Prostate gland (tissue), 2 donors: Measurements from ENCODE around the gene TAL2. TPM values are rescaled to one million over a fixed set of nuclear protein-coding genes. Genes with fewer than 3 reads are reported as not detected.

Experiments used
- DNase-seq: peaks from one replicate; pipeline ENCODE4 v3.0.0-alpha.2; 2019; ENCODE audit warnings: low spot score
- H3K27ac ChIP-seq, 2 donors: fragments of 200-600 bp; sonication (generic); 2 replicates each; pipeline ENCODE4 v1.5.1; 2017 to 2019
- H3K27me3 ChIP-seq: fragments of 200-600 bp; sonication (generic); replicated peaks from 2 replicates; pipeline ENCODE4 v1.5.1; 2019; ENCODE audit not compliant: insufficient read depth
- H3K36me3 ChIP-seq, 2 donors: fragments of 200-600 bp; sonication (generic); 1 replicate in 1 of 2; 2 replicates in 1 of 2; pipeline versions ENCODE4 v1.5.1 to v1.8.1; 2017 to 2019
- H3K4me1 ChIP-seq: fragments of 200-600 bp; sonication (generic); replicated peaks from 2 replicates; pipeline ENCODE4 v1.5.1; 2019
- H3K4me3 ChIP-seq, 2 donors: fragments of 200-600 bp; sonication (generic); 2 replicates each; pipeline ENCODE4 v1.5.1; 2017 to 2019
- H3K9me3 ChIP-seq: fragments of 200-600 bp; sonication (generic); 2 replicates; pipeline ENCODE4 v1.5.1; 2017
- CTCF ChIP-seq, 4 experiments: fragments of 200-600 bp in 2 of 4; fragments of 450-650 bp in 2 of 4; sonication (generic) in 2 of 4; IDR thresholded peaks; 1 replicate in 3 of 4; 2 replicates in 1 of 4; pipeline ENCODE4 v1.5.1; 2016 to 2019; ENCODE audit warnings: antibody characterized with exemption in 4 of 4, mild to moderate bottlenecking in 2 of 4, moderate library complexity in 2 of 4
- POLR2A ChIP-seq: fragments of 450-650 bp; IDR thresholded peaks from one replicate; pipeline ENCODE4 v1.6.1; 2016; ENCODE audit warnings: antibody characterized with exemption, mild to moderate bottlenecking
- POLR2AphosphoS5 ChIP-seq: sonication (generic); formaldehyde crosslinking; IDR thresholded peaks from one replicate; pipeline ENCODE4 v1.6.1; 2017; ENCODE audit warnings: antibody characterized with exemption
- WGBS: methylation state at CpG from one replicate; pipeline ENCODE4 v1.1.5; 2018; 5-methylcytosine and 5-hydroxymethylcytosine counted together
- intact Hi-C: fragments of 100-400 bp; cut with DNase I; formaldehyde crosslinking; loops from one replicate; pipeline ENCODE4 v1.14.2; 2022
- total RNA-seq, 2 donors: library from RNA; depleted of rRNA; stranded (reverse); fragments of >200 nt; gene quantifications; one replicate each; pipeline ENCODE4 v1.1.0, GENCODE V29; 2016

Gene TAL2
- total RNA-seq, 2 donors from 2014 or later: not detected

GRCh38 chr9:105686936-105687335, 24.7 kb downstream of the TAL2 start:
- Histone ChIP-seq H3K27ac (no peak overlapping the region), H3K9me3 (no peaks in the 10 kb centered on the region), H3K4me1 (no peaks in the 10 kb centered on the region), H3K36me3 (no peaks in the 10 kb centered on the region), H3K27me3 (no peaks in the 10 kb centered on the region), H3K4me3 (no peak overlapping the region)
- TF ChIP-seq POLR2A (no peak), POLR2AphosphoS5 (no peak), CTCF (IDR thresholded peaks at IDR 0.05) (no peak)
- 92% methylated on average over 4 of the region's 4 CpGs for WGBS
- no peak for DNase-seq
- intact Hi-C loops: no loop called here

- WGBS: 53% methylated on average over 2 of the region's 2 CpGs
- Histone ChIP-seq H3K27me3 (no peaks in the 10 kb centered on the region), H3K4me3 (no peak overlapping the region), H3K27ac (no peak overlapping the region), H3K9me3 (no peaks in the 10 kb centered on the region), H3K4me1 (no peaks in the 10 kb centered on the region), H3K36me3 (no peaks in the 10 kb centered on the region)
- intact Hi-C loops: no loop called here
- TF ChIP-seq CTCF (IDR thresholded peaks at IDR 0.05) (peak in 2 of 4 experiments; percentile 20 to 26), POLR2AphosphoS5 (no peak)
- DNase-seq: no peak
Measured at GRCh38 chr9:105690742-105691141, 28.5 kb downstream of the TAL2 start.

- H3K4me1 ChIP-seq: no peaks in the 10 kb centered on the region
- no peaks in the 10 kb centered on the region for H3K27me3 ChIP-seq
- intact Hi-C loops: no loop called here
- no peak overlapping the region for H3K27ac ChIP-seq
- H3K4me3 ChIP-seq: peak overlapping the region; percentile 70 to 81
- no peaks in the 10 kb centered on the region for H3K36me3 ChIP-seq
- 5% methylated on average over 15 of the region's 15 CpGs for WGBS
- no peaks in the 10 kb centered on the region for H3K9me3 ChIP-seq
- TF ChIP-seq POLR2AphosphoS5: no peak
- TF ChIP-seq CTCF (IDR thresholded peaks at IDR 0.05): no peak
- no peak for TF ChIP-seq POLR2A
- DNase-seq: no peak
Measured at GRCh38 chr9:105693435-105694189, 31.4 kb downstream of the TAL2 start.

- TF ChIP-seq POLR2A (peak; percentile 78), POLR2AphosphoS5 (no peak)
- Histone ChIP-seq H3K4me3 (peak within 1 kb of the TSS; percentile 70 to 81), H3K4me1 (no peaks in the 10 kb centered on the region), H3K27me3 (no peaks in the 10 kb centered on the region), H3K36me3 (no peaks in the 10 kb centered on the region), H3K9me3 (no peaks in the 10 kb centered on the region), H3K27ac (peak within 1 kb of the TSS; percentile 71)
- under 1% methylated on average over 64 of the region's 65 CpGs for WGBS
- peak; percentile 76 for DNase-seq
- intact Hi-C loops: no loop called here
Measured at GRCh38 chr9:105694190-105694847, 32.1 kb downstream of the TAL2 start, which contains the start of gene TMEM38B. Gene TMEM38B, plus strand, starts transcription at chr9:105694541. Its CDS starts 120 bp downstream, at chr9:105694661.

GRCh38 chr9:105694848-105695581, 32.8 kb downstream of the TAL2 start:
- intact Hi-C loops: no loop called here
- Histone ChIP-seq H3K27me3 (no peaks in the 10 kb centered on the region), H3K4me1 (no peaks in the 10 kb centered on the region), H3K9me3 (no peaks in the 10 kb centered on the region), H3K27ac (peak overlapping the region; percentile 71), H3K4me3 (peak overlapping the region; percentile 70 to 81), H3K36me3 (no peaks in the 10 kb centered on the region)
- WGBS: 3% methylated on average over 37 of the region's 42 CpGs
- TF ChIP-seq CTCF (IDR thresholded peaks at IDR 0.05): no peak
- peak; percentile 51 for TF ChIP-seq POLR2AphosphoS5
- TF ChIP-seq POLR2A: peak; percentile 46
- peak; percentile 65 for DNase-seq
